HUES48 (cell line): Measurements from ENCODE around the gene SDF2L1.
"Not testable (repeated sequence)": the region's sequence is repeated elsewhere in the genome, so short reads cannot be mapped to it uniquely, and the experiment has no call there.

Source experiments
- H3K27ac ChIP-seq: one replicate; pipeline ENCODE4 v1.7.0; 2013; ENCODE audit warnings: low read depth, low read length, inconsistent platforms
- H3K27me3 ChIP-seq: 2 replicates; pipeline ENCODE4 v1.6.1; 2013; ENCODE audit warnings: mild to moderate bottlenecking, low read length; ENCODE audit not compliant: control insufficient read depth, insufficient read depth
- H3K36me3 ChIP-seq: 2 replicates; pipeline ENCODE4 v1.6.1; 2013; ENCODE audit warnings: low read length; ENCODE audit not compliant: control insufficient read depth, insufficient read depth
- H3K4me1 ChIP-seq: 2 replicates; pipeline ENCODE4 v1.6.1; 2013; ENCODE audit warnings: mild to moderate bottlenecking, low read length; ENCODE audit not compliant: control insufficient read depth, insufficient read depth
- H3K4me3 ChIP-seq: 2 replicates; pipeline ENCODE4 v1.5.1; 2013; ENCODE audit warnings: mild to moderate bottlenecking, low read depth, low read length
- H3K9ac ChIP-seq: 2 replicates; pipeline ENCODE4 v1.6.1; 2013; ENCODE audit warnings: mild to moderate bottlenecking, low read depth, low read length, moderate library complexity
- H3K9me3 ChIP-seq: 2 replicates; pipeline ENCODE4 v1.6.1; 2013; ENCODE audit warnings: low read length; ENCODE audit not compliant: control insufficient read depth, insufficient read depth

Gene SDF2L1

GRCh38 chr22:21684492-21685163 lies 42.5 kb downstream of the SDF2L1 start:
- Histone ChIP-seq H3K4me3 (no peak overlapping the region), H3K9me3 (no peaks in the 10 kb centered on the region), H3K27ac (no peak overlapping the region), H3K4me1 (no peaks in the 10 kb centered on the region), H3K27me3 (no peaks in the 10 kb centered on the region), H3K36me3 (peaks cover 59% of the 10 kb centered on the region), H3K9ac (no peak overlapping the region)

- no peak overlapping the region for H3K4me3 ChIP-seq
- no peak overlapping the region for H3K9ac ChIP-seq
- H3K36me3 ChIP-seq = peaks cover 61% of the 10 kb centered on the region
- no peaks in the 10 kb centered on the region for H3K27me3 ChIP-seq
- no peak overlapping the region for H3K27ac ChIP-seq
- H3K9me3 ChIP-seq = no peaks in the 10 kb centered on the region
- H3K4me1 ChIP-seq = no peaks in the 10 kb centered on the region
Measured at GRCh38 chr22:21685164-21685513, 43.0 kb downstream of the SDF2L1 start.

- no peak overlapping the region for H3K9ac ChIP-seq
- H3K4me1 ChIP-seq = no peaks in the 10 kb centered on the region
- H3K36me3 ChIP-seq = peaks cover 56% of the 10 kb centered on the region
- H3K27me3 ChIP-seq = no peaks in the 10 kb centered on the region
- no peak overlapping the region for H3K27ac ChIP-seq
- no peak overlapping the region for H3K4me3 ChIP-seq
- H3K9me3 ChIP-seq = no peaks in the 10 kb centered on the region
Measured at GRCh38 chr22:21686193-21686608, 44.1 kb downstream of the SDF2L1 start.

- H3K27me3 ChIP-seq = no peaks in the 10 kb centered on the region
- H3K27ac ChIP-seq = no peak overlapping the region
- H3K9me3 ChIP-seq = no peaks in the 10 kb centered on the region
- H3K9ac ChIP-seq = no peak overlapping the region
- H3K4me3 ChIP-seq = no peak overlapping the region
- H3K36me3 ChIP-seq = peaks cover 54% of the 10 kb centered on the region
- no peaks in the 10 kb centered on the region for H3K4me1 ChIP-seq
Measured at GRCh38 chr22:21686634-21687393, 44.7 kb downstream of the SDF2L1 start.

GRCh38 chr22:21687685-21688259 lies 45.7 kb downstream of the SDF2L1 start:
- H3K9me3 ChIP-seq = no peaks in the 10 kb centered on the region
- H3K9ac ChIP-seq = no peak overlapping the region
- H3K27ac ChIP-seq = no peak overlapping the region
- no peaks in the 10 kb centered on the region for H3K4me1 ChIP-seq
- H3K4me3 ChIP-seq = no peak overlapping the region
- no peaks in the 10 kb centered on the region for H3K27me3 ChIP-seq
- H3K36me3 ChIP-seq = peaks cover 44% of the 10 kb centered on the region

GRCh38 chr22:21688341-21688705 lies 46.2 kb downstream of the SDF2L1 start:
- Histone ChIP-seq H3K27ac (no peak overlapping the region), H3K4me1 (no peaks in the 10 kb centered on the region), H3K36me3 (peaks cover 39% of the 10 kb centered on the region), H3K9ac (no peak overlapping the region), H3K9me3 (no peaks in the 10 kb centered on the region), H3K4me3 (no peak overlapping the region), H3K27me3 (no peaks in the 10 kb centered on the region)

GRCh38 chr22:21688706-21689381 lies 46.7 kb downstream of the SDF2L1 start:
- Histone ChIP-seq H3K36me3 (peaks cover 41% of the 10 kb centered on the region), H3K27me3 (no peaks in the 10 kb centered on the region), H3K9ac (no peak overlapping the region), H3K27ac (no peak overlapping the region), H3K9me3 (no peaks in the 10 kb centered on the region), H3K4me3 (no peak overlapping the region), H3K4me1 (no peaks in the 10 kb centered on the region)

GRCh38 chr22:21690401-21690801 lies 48.3 kb downstream of the SDF2L1 start:
- Histone ChIP-seq H3K27ac (no peak overlapping the region), H3K9ac (no peak overlapping the region), H3K27me3 (no peaks in the 10 kb centered on the region), H3K4me3 (no peak overlapping the region), H3K9me3 (no peaks in the 10 kb centered on the region), H3K36me3 (peaks cover 42% of the 10 kb centered on the region), H3K4me1 (no peaks in the 10 kb centered on the region)

GRCh38 chr22:21691816-21692215 lies 49.7 kb downstream of the SDF2L1 start:
- no peaks in the 10 kb centered on the region for H3K9me3 ChIP-seq
- peaks cover 42% of the 10 kb centered on the region for H3K36me3 ChIP-seq
- H3K27me3 ChIP-seq = no peaks in the 10 kb centered on the region
- H3K9ac ChIP-seq = no peak overlapping the region
- no peak overlapping the region for H3K4me3 ChIP-seq
- H3K27ac ChIP-seq = no peak overlapping the region
- no peaks in the 10 kb centered on the region for H3K4me1 ChIP-seq

- not testable (repeated sequence) for H3K9ac ChIP-seq, H3K4me3 ChIP-seq, H3K9me3 ChIP-seq, H3K27ac ChIP-seq, H3K27me3 ChIP-seq, H3K4me1 ChIP-seq
- H3K36me3 ChIP-seq = peaks cover 48% of the 10 kb centered on the region
Measured at GRCh38 chr22:21692856-21693255, 50.8 kb downstream of the SDF2L1 start.
